Heart left ventricle (tissue), 13 donors: ENCODE results near the gene CNST.

ENCODE experiments used
- POLR2A ChIP-seq, 2 donors: fragments of 450-650 bp; IDR thresholded peaks; one replicate each; pipeline ENCODE4 v1.6.1; 2017; ENCODE audit warnings: antibody characterized with exemption in 2 of 2, mild to moderate bottlenecking in 2 of 2, moderate library complexity in 2 of 2
- TF ChIP-seq, protein P1 (sequence below), 12 donors: fragments of 200-600 bp; sonication (generic) in 4 of 12; IDR thresholded peaks; one replicate each; pipeline versions ENCODE4 v1.5.0 to v1.8.0; 2018 to 2022; ENCODE audit warnings: antibody characterized with exemption in 12 of 12, mild to moderate bottlenecking in 5 of 12
- donor health status: ischemic (EF 13 %, LVEDD 7.1; RV severe dilation, severe dysfunction).
- donor health status: DM: no; HTN: yes; CAD: no.
- donor health status: DM: no; HTN: no; CAD: no.
- donor health status: ischemic (EF 25% LVEDD 6.9; RV normal size, moderate dysfunction).
- donor health status: ischemic (EF 25% LVEDD 5.7; RV mildly dilated, moderate dysfunction).
- donor health status: ischemic (EF 35%, LVEDD 5.7; RV mildly dilated, moderate dysfunction).
- donor health status: nonischemic (EF 11% LVEDD 7.7; RV severe dilation, severe dysfunction).
- donor health status: DM: yes; HTN: yes; CAD: no.
- donor health status: PGD.
- donor health status: ischemic (EF 29% LVEDD 5.4; RV normal size, mild dysfunction).
- donor health status: nonischemic (EF 23%, LVEDD 6.1; RV moderate dilation, normal function).

DNA sequence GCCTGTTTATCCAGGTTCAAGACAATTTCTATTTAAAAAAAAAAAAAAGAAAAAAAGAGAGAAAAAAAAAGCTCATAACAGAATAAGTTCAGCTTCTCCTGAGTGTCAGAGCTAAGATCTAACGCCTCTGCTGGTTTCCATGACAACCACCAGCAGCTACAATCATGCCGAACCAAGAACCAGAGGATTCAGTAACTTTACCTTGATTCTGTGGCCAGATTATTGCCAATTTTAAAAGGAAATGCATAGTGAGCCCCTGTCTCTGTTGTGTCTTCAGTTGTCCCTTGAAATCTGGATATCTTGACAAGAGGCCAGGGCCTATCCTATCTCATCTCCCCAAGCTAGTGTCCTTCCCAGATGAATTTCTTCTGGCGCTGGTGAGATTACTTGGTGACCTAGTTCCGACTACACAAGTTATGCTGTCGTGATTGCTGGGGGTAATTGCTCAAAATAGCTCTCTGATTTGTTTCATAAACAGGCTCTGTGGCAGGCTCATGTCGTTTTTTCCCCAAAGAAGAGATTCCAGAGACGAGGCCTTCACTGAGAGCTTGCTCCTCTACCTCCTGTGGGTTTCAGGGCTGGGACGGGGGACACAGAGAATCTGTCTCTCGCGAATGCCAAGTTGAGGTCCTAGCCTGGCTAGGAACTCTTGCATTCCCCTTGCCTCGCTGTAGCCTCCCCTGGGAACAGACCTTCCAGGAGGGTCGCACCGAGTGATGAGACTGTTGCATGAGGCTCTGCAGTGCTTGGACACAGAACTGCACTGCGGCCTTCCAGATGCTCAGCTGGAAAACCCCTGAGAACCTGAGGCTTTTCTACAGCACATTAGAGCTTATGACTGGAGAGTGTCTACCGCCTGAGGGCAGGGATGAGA is 125.6 kb downstream of the CNST start:
- TF ChIP-seq, protein P1, sequence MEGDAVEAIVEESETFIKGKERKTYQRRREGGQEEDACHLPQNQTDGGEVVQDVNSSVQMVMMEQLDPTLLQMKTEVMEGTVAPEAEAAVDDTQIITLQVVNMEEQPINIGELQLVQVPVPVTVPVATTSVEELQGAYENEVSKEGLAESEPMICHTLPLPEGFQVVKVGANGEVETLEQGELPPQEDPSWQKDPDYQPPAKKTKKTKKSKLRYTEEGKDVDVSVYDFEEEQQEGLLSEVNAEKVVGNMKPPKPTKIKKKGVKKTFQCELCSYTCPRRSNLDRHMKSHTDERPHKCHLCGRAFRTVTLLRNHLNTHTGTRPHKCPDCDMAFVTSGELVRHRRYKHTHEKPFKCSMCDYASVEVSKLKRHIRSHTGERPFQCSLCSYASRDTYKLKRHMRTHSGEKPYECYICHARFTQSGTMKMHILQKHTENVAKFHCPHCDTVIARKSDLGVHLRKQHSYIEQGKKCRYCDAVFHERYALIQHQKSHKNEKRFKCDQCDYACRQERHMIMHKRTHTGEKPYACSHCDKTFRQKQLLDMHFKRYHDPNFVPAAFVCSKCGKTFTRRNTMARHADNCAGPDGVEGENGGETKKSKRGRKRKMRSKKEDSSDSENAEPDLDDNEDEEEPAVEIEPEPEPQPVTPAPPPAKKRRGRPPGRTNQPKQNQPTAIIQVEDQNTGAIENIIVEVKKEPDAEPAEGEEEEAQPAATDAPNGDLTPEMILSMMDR (IDR thresholded peaks at IDR 0.05): no peak
- TF ChIP-seq POLR2A (IDR thresholded peaks at IDR 0.05): no peak
